Lung (tissue), 12 donors: ENCODE measurements around the gene CCDC192. TPM values are rescaled to one million over a fixed set of nuclear protein-coding genes. Genes with fewer than 3 reads are reported as not detected.

ENCODE experiments used
- ATAC-seq: fragments of 200-7000 bp; cut with Tn5 transposase; one replicate; pipeline ENCODE4 v1.9.1; 2020; ENCODE audit warnings: moderate number of reproducible peaks; ENCODE audit not compliant: insufficient read depth, low FRiP score
- DNase-seq, 3 donors: peaks; one replicate each; pipeline ENCODE4 v3.0.0-alpha.2; 2013 to 2017
- H3K27ac ChIP-seq, 2 donors: one replicate each; pipeline ENCODE4 v1.5.1; 2013; ENCODE audit warnings: mild to moderate bottlenecking in 2 of 2, moderate library complexity in 2 of 2, control low read depth in 1 of 2, inconsistent platforms in 1 of 2, low read depth in 1 of 2, low read length in 1 of 2
- H3K27me3 ChIP-seq, 3 donors: one replicate each; pipeline ENCODE4 v1.5.1; 2013; ENCODE audit warnings: low read length in 2 of 3; ENCODE audit not compliant: control insufficient read depth in 3 of 3, insufficient read depth in 3 of 3
- H3K36me3 ChIP-seq, 4 donors: one replicate each; pipeline ENCODE4 v1.5.1; 2013; ENCODE audit warnings: low read length in 4 of 4, mild to moderate bottlenecking in 1 of 4, moderate library complexity in 1 of 4; ENCODE audit not compliant: control insufficient read depth in 4 of 4, insufficient read depth in 4 of 4
- H3K4me1 ChIP-seq, 5 donors: one replicate each; pipeline ENCODE4 v1.5.1; 2013; ENCODE audit warnings: low read length in 5 of 5, mild to moderate bottlenecking in 2 of 5, moderate library complexity in 1 of 5; ENCODE audit not compliant: control insufficient read depth in 5 of 5, insufficient read depth in 5 of 5
- H3K4me3 ChIP-seq: one replicate; pipeline ENCODE4 v1.5.1; 2013; ENCODE audit warnings: mild to moderate bottlenecking, control low read depth, moderate library complexity
- H3K9ac ChIP-seq, 2 donors: one replicate each; pipeline ENCODE4 v1.5.1; 2013; ENCODE audit warnings: low read length in 2 of 2, control low read depth in 1 of 2; ENCODE audit not compliant: insufficient read depth in 1 of 2
- H3K9me3 ChIP-seq, 4 donors: one replicate each; pipeline ENCODE4 v1.5.1; 2013; ENCODE audit warnings: low read length in 3 of 4, mild to moderate bottlenecking in 1 of 4, moderate library complexity in 1 of 4; ENCODE audit not compliant: control insufficient read depth in 4 of 4, insufficient read depth in 3 of 4
- CTCF ChIP-seq: IDR thresholded peaks from 2 replicates; pipeline ENCODE4 v1.5.1; 2012; ENCODE audit warnings: mild to moderate bottlenecking; ENCODE audit errors: control extremely low read depth, extremely low read depth
- WGBS, 2 donors: extraction: QIAGEN DNeasy Blood & Tissue Kit; methylation state at CpG; one replicate each; pipeline ENCODE4 v1.1.7; 2013; 5-methylcytosine and 5-hydroxymethylcytosine counted together
- polyA plus RNA-seq, 2 donors: library from polyadenylated mRNA; stranded (reverse); fragments of 200-250 nt; gene quantifications; one replicate each; pipeline ENCODE4 v1.2.1, GENCODE V29; 2013
- total RNA-seq, 2 donors: library from RNA; depleted of rRNA in 1 of 2; stranded (reverse); fragments of >200 nt in 1 of 2; gene quantifications; one replicate each; pipeline ENCODE4 v1.2.1, GENCODE V29; 2014 to 2021
- donor health status: control.
- donor health status: control.
- donor health status: Bipolar disorder and iron deficiency.
- donor health status: healthy.
- donor health status: DM: yes; HTN: yes; CAD: no.

Gene CCDC192
- total and polyA plus RNA-seq, 4 donors: 0.08 to 0.47 (median 0.40) TPM; not detected in 1

GRCh38 chr5:127802477-127802865 lies 99.3 kb downstream of the CCDC192 start:
- WGBS, 2 donors: 16 to 25% methylated on average over 3 of the region's 3 CpGs
- DNase-seq (no peak), ATAC-seq (no peak)
- Histone ChIP-seq H3K4me1 (peaks cover 0 to 7% (median 0%) of the 10 kb centered on the region in 5 donors), H3K4me3 (no peak overlapping the region), H3K9ac (no peak overlapping the region), H3K9me3 (no peaks in the 10 kb centered on the region), H3K27ac (no peak overlapping the region), H3K36me3 (no peaks in the 10 kb centered on the region), H3K27me3 (no peaks in the 10 kb centered on the region)
- TF ChIP-seq CTCF: no peak

DNA sequence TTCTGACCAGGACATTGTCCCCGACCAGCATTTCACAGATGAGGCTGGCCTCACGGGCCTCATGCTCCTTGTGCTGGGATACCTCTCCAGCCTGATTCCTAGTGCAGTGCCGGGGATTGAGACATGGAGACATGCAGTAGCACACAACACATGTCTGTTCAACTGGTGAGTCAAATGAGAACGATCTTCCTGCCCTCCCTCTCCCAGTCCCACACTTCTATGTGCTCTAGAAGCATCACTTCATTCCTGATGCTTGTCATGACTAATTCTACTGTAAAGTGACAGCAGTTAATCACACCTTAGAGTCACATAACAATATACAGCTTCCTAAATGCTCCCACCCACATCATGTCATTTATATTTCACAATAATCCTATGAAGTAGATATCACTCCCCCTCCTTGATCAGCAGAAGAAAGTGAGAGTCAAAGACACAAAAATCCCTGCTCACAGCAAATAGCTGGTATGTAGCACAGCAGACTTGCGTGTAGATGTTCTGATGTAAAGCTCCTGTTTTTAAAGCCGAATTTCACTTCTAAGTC lies 101.8 kb downstream of the CCDC192 start:
- H3K4me1 ChIP-seq: peaks cover 0 to 7% (median 0%) of the 10 kb centered on the region in 5 donors
- H3K27ac ChIP-seq: no peak overlapping the region
- no peak for TF ChIP-seq CTCF
- H3K4me3 ChIP-seq: no peak overlapping the region
- H3K27me3 ChIP-seq: no peaks in the 10 kb centered on the region
- H3K9ac ChIP-seq: no peak overlapping the region
- H3K36me3 ChIP-seq: no peaks in the 10 kb centered on the region
- ATAC-seq: no peak
- H3K9me3 ChIP-seq: no peaks in the 10 kb centered on the region
- WGBS, 2 donors: 74 to 75% methylated on average over 6 of the region's 6 CpGs
- DNase-seq: no peak

GRCh38 chr5:127805448-127805847 lies 102.3 kb downstream of the CCDC192 start:
- no peak for TF ChIP-seq CTCF
- no peaks in the 10 kb centered on the region for H3K9me3 ChIP-seq
- H3K27me3 ChIP-seq: no peaks in the 10 kb centered on the region
- DNase-seq (no peak), ATAC-seq (no peak)
- H3K9ac ChIP-seq: no peak overlapping the region
- no peaks in the 10 kb centered on the region for H3K36me3 ChIP-seq
- no peak overlapping the region for H3K27ac ChIP-seq
- 85 to 100% methylated on average over 1 of the region's 1 CpG for WGBS, 2 donors
- peaks cover 0 to 7% (median 0%) of the 10 kb centered on the region in 5 donors for H3K4me1 ChIP-seq
- no peak overlapping the region for H3K4me3 ChIP-seq

GRCh38 chr5:127806776-127807175 lies 103.6 kb downstream of the CCDC192 start:
- H3K4me3 ChIP-seq: no peak overlapping the region

More at GRCh38 chr5:127806776-127807175, 103.6 kb downstream of the CCDC192 start:
- no peak for TF ChIP-seq CTCF
- no peak overlapping the region for H3K27ac ChIP-seq
- H3K9me3 ChIP-seq: no peaks in the 10 kb centered on the region
- no peaks in the 10 kb centered on the region for H3K36me3 ChIP-seq
- no peaks in the 10 kb centered on the region for H3K27me3 ChIP-seq
- WGBS, 2 donors: 94 to 100% methylated on average over 3 of the region's 3 CpGs
- H3K9ac ChIP-seq: no peak overlapping the region
- no peak for ATAC-seq
- no peak for DNase-seq
- peaks cover 0 to 7% (median 0%) of the 10 kb centered on the region in 5 donors for H3K4me1 ChIP-seq
